H9 (cell line): Measurements from ENCODE around the gene IL21R. TPM values are rescaled to one million over a fixed set of nuclear protein-coding genes. Genes with fewer than 3 reads are reported as not detected.

Experiments used
- DNase-seq: peaks from one replicate; pipeline ENCODE4 v3.0.0-alpha.2; 2017
- H2AFZ ChIP-seq: one replicate; pipeline ENCODE4 v1.6.1; 2013; ENCODE audit warnings: mild to moderate bottlenecking, low read length, control low read depth, moderate library complexity
- H2AK5ac ChIP-seq: 2 replicates; pipeline ENCODE4 v1.6.1; 2013; ENCODE audit warnings: low read length, control low read depth, mixed read lengths; ENCODE audit not compliant: insufficient read length
- H2BK120ac ChIP-seq: one replicate; pipeline ENCODE4 v1.6.1; 2013; ENCODE audit warnings: low read depth, mild to moderate bottlenecking, low read length, control low read depth, inconsistent platforms; ENCODE audit not compliant: poor library complexity, severe bottlenecking
- H2BK12ac ChIP-seq: 2 replicates; pipeline ENCODE4 v1.6.1; 2013; ENCODE audit warnings: low read length, control low read depth, mixed read lengths, low read depth; ENCODE audit not compliant: insufficient read length
- H2BK15ac ChIP-seq: 2 replicates; pipeline ENCODE4 v1.6.1; 2013; ENCODE audit warnings: low read depth, low read length, control low read depth
- H2BK20ac ChIP-seq: one replicate; pipeline ENCODE4 v1.6.1; 2013; ENCODE audit warnings: low read depth, mild to moderate bottlenecking, low read length, control low read depth, inconsistent platforms; ENCODE audit not compliant: poor library complexity, severe bottlenecking
- H2BK5ac ChIP-seq: 2 replicates; pipeline ENCODE4 v1.6.1; 2013; ENCODE audit warnings: low read length, control low read depth, mixed read lengths; ENCODE audit not compliant: insufficient read length
- H3K14ac ChIP-seq: 2 replicates; pipeline ENCODE4 v1.6.1; 2013; ENCODE audit warnings: low read length, control low read depth; ENCODE audit not compliant: insufficient read depth
- H3K18ac ChIP-seq: 2 replicates; pipeline ENCODE4 v1.6.1; 2013; ENCODE audit warnings: low read depth, mild to moderate bottlenecking, mixed read lengths, low read length, control low read depth; ENCODE audit not compliant: insufficient read length
- H3K23ac ChIP-seq: 2 replicates; pipeline ENCODE4 v1.6.1; 2013; ENCODE audit warnings: low read length, control low read depth, mixed read lengths, low read depth; ENCODE audit not compliant: insufficient read length
- H3K23me2 ChIP-seq: 2 replicates; pipeline ENCODE4 v1.6.1; 2013; ENCODE audit warnings: low read depth, mild to moderate bottlenecking, mixed read lengths, low read length, control low read depth; ENCODE audit not compliant: insufficient read length, poor library complexity, severe bottlenecking
- H3K27ac ChIP-seq: 2 replicates; pipeline ENCODE4 v1.5.1; 2013; ENCODE audit warnings: low read length, control low read depth, mixed read lengths, low read depth; ENCODE audit not compliant: insufficient read length
- H3K27me3 ChIP-seq: 2 replicates; pipeline ENCODE4 v1.6.1; 2013; ENCODE audit warnings: low read length, control low read depth, inconsistent platforms; ENCODE audit not compliant: insufficient read depth
- H3K4ac ChIP-seq: 2 replicates; pipeline ENCODE4 v1.6.1; 2013; ENCODE audit warnings: low read depth, mild to moderate bottlenecking, control low read depth, inconsistent platforms, low read length, moderate library complexity
- H3K4me1 ChIP-seq: 2 replicates; pipeline ENCODE4 v1.6.1; 2013; ENCODE audit warnings: low read length, control low read depth, inconsistent platforms; ENCODE audit not compliant: insufficient read depth
- H3K4me2 ChIP-seq: 2 replicates; pipeline ENCODE4 v1.6.1; 2013; ENCODE audit warnings: low read length, control low read depth, mixed read lengths; ENCODE audit not compliant: insufficient read length, insufficient read depth
- H3K56ac ChIP-seq: 2 replicates; pipeline ENCODE4 v1.6.1; 2013; ENCODE audit warnings: low read depth, mild to moderate bottlenecking, mixed read lengths, low read length, control low read depth; ENCODE audit not compliant: insufficient read length
- H3K79me1 ChIP-seq: 2 replicates; pipeline ENCODE4 v1.6.1; 2013; ENCODE audit warnings: low read depth, mild to moderate bottlenecking, moderate library complexity, low read length, control low read depth, inconsistent platforms; ENCODE audit not compliant: insufficient read depth, poor library complexity, severe bottlenecking
- H3K79me2 ChIP-seq: 2 replicates; pipeline ENCODE4 v1.6.1; 2013; ENCODE audit warnings: low read length, control low read depth, inconsistent platforms; ENCODE audit not compliant: insufficient read depth
- H3K9ac ChIP-seq: 2 replicates; pipeline ENCODE4 v1.6.1; 2013; ENCODE audit warnings: low read length, control low read depth, mixed read lengths; ENCODE audit not compliant: insufficient read length; ENCODE audit errors: extremely low read depth
- H3K9me3 ChIP-seq: one replicate; pipeline ENCODE4 v1.6.1; 2013; ENCODE audit warnings: low read depth, low read length, inconsistent platforms; ENCODE audit not compliant: control insufficient read depth
- H3T11ph ChIP-seq: one replicate; pipeline ENCODE4 v1.6.1; 2013; ENCODE audit warnings: mild to moderate bottlenecking, low read length, control low read depth, inconsistent platforms
- H4K20me1 ChIP-seq: one replicate; pipeline ENCODE4 v1.6.1; 2013; ENCODE audit not compliant: control insufficient read depth, insufficient read length, insufficient read depth
- H4K5ac ChIP-seq: 2 replicates; pipeline ENCODE4 v1.6.1; 2013; ENCODE audit warnings: low read depth, mild to moderate bottlenecking, mixed read lengths, low read length, control low read depth; ENCODE audit not compliant: insufficient read length
- H4K8ac ChIP-seq: replicated peaks from 2 replicates; pipeline ENCODE4 v1.6.1; 2013; ENCODE audit warnings: low read length, control low read depth, mixed read lengths, low read depth; ENCODE audit not compliant: insufficient read length
- H4K91ac ChIP-seq: 2 replicates; pipeline ENCODE4 v1.6.1; 2013; ENCODE audit warnings: low read depth, mild to moderate bottlenecking, moderate library complexity, mixed read lengths, low read length, control low read depth; ENCODE audit not compliant: insufficient read length
- H3K27ac Mint-ChIP-seq, 3 experiments: 2 replicates in 2 of 3; 3 replicates in 1 of 3; pipeline ENCODE4 v1.8.0; 2020 to 2021; ENCODE audit warnings: mixed read lengths in 3 of 3, mild to moderate bottlenecking in 1 of 3, moderate library complexity in 1 of 3
- H3K27me3 Mint-ChIP-seq: 2 replicates; pipeline ENCODE4 v1.8.0; 2021; ENCODE audit warnings: low read depth, mild to moderate bottlenecking, moderate library complexity, mixed read lengths
- H3K36me3 Mint-ChIP-seq, 3 experiments: 2 replicates in 2 of 3; 3 replicates in 1 of 3; pipeline ENCODE4 v1.8.0; 2020 to 2021; ENCODE audit warnings: low read depth in 3 of 3, mixed read lengths in 3 of 3; ENCODE audit not compliant: insufficient read depth in 1 of 3
- H3K4me1 Mint-ChIP-seq, 2 experiments: 2 replicates each; pipeline ENCODE4 v1.8.0; 2020; ENCODE audit warnings: mixed read lengths in 2 of 2
- H3K4me3 Mint-ChIP-seq, 2 experiments: 2 replicates in 1 of 2; 3 replicates in 1 of 2; pipeline ENCODE4 v1.8.0; 2020 to 2021; ENCODE audit warnings: mild to moderate bottlenecking in 2 of 2, mixed read lengths in 2 of 2, moderate library complexity in 1 of 2
- H3K9me3 Mint-ChIP-seq, 2 experiments: 2 replicates in 1 of 2; 3 replicates in 1 of 2; pipeline ENCODE4 v1.8.0; 2020; ENCODE audit warnings: mild to moderate bottlenecking in 2 of 2, mixed read lengths in 2 of 2, moderate library complexity in 1 of 2
- WGBS: extraction: QIAGEN DNeasy Blood & Tissue Kit; methylation state at CpG from one replicate; pipeline ENCODE4 v1.1.7; 2013; ENCODE audit warnings: missing lambda C conversion rate, low lambda C conversion rate, mixed read lengths; ENCODE audit not compliant: insufficient read length; ENCODE audit errors: extremely low coverage; 5-methylcytosine and 5-hydroxymethylcytosine counted together
- total RNA-seq: library from RNA; stranded (reverse); gene quantifications from 2 replicates; pipeline ENCODE4 v1.2.1, GENCODE V29; 2021
- TF ChIP-seq, protein P1 (sequence below): fragments of 200-600 bp; sonication (generic); conservative IDR thresholded peaks from 3 replicates; pipeline ENCODE4 v1.8.0; 2021; ENCODE audit warnings: antibody characterized with exemption, mild to moderate bottlenecking

IL21R gene
- total RNA-seq, 1 experiment from 2014 or later = 0.07 TPM

DNA sequence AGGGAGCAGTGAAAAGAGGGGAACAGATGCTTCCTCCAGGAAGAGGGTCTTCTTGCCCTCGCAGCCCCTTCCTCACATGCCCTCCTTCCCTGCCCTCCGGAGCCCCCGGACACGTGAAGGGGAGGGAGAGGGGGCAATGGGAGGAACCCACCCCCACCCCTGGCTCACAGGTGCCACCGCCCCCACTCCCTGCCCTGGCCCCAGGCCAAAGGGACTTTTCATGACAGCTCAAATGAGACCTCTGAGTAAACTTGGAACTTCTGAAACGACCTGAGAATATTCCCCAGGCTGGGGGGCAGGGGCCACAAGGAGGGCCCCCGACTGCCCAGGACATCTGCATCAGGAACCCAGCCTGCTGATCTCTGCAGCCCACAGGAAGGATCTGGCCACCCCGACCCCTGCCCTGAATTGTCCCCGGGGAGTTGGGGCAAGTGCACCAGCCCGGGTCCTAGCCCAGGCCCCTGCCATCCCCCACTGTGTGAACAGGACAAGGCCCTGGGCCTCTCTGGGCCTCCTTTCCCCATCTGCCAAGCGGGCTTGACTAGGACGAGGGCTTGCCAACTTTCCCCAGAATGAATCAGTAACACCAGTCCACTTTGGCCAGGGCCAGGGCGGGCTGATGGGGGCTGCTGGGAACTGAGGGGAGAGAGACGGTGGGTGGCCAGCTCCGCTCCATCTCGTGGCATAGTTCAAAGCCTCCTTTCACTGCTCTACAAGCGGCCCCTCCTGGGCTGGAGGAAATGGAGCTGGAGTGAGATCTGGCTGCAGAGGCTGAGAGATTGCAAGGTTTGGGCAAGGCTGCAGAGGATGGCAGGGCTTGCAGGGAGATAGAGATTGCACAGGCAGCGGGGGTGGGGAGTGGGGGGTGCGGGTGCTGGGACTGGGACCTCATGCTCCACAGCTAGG, 3.8 kb downstream of the IL21R start:
- H3K79me1 ChIP-seq = no peaks in the 10 kb centered on the region
- no peak overlapping the region for H3K4me2 ChIP-seq
- H2AK5ac ChIP-seq = no peak overlapping the region
- H3K4me1 Mint-ChIP-seq = peaks cover 26 to 30% of the 10 kb centered on the region in 2 experiments
- no peak overlapping the region for H3T11ph ChIP-seq
- no peaks in the 10 kb centered on the region for H4K20me1 ChIP-seq
- no peak overlapping the region for H3K4ac ChIP-seq
- TF ChIP-seq, protein P1, sequence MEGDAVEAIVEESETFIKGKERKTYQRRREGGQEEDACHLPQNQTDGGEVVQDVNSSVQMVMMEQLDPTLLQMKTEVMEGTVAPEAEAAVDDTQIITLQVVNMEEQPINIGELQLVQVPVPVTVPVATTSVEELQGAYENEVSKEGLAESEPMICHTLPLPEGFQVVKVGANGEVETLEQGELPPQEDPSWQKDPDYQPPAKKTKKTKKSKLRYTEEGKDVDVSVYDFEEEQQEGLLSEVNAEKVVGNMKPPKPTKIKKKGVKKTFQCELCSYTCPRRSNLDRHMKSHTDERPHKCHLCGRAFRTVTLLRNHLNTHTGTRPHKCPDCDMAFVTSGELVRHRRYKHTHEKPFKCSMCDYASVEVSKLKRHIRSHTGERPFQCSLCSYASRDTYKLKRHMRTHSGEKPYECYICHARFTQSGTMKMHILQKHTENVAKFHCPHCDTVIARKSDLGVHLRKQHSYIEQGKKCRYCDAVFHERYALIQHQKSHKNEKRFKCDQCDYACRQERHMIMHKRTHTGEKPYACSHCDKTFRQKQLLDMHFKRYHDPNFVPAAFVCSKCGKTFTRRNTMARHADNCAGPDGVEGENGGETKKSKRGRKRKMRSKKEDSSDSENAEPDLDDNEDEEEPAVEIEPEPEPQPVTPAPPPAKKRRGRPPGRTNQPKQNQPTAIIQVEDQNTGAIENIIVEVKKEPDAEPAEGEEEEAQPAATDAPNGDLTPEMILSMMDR = no peak
- no peak overlapping the region for H4K91ac ChIP-seq
- no peak overlapping the region for H3K14ac ChIP-seq
- no peak overlapping the region for H3K56ac ChIP-seq
- H3K27me3 ChIP-seq = no peaks in the 10 kb centered on the region
- H3K18ac ChIP-seq = no peak overlapping the region
- 0 out of 2 replicates have a peak, but pooled peaks cover 1% of the 10 kb centered on the region for H3K27me3 Mint-ChIP-seq
- H3K9me3 ChIP-seq = no peaks in the 10 kb centered on the region
- peaks cover 0 to 6% of the 10 kb centered on the region in 2 experiments; a peak in 3 of 5 replicates for H3K9me3 Mint-ChIP-seq
- H3K23me2 ChIP-seq = no peaks in the 10 kb centered on the region
- WGBS = no CpG with 5 or more reads among the region's 19 CpGs
- no peak overlapping the region for H3K9ac ChIP-seq
- no peak overlapping the region for H4K8ac ChIP-seq
- peak overlapping the region in 1 of 3 experiments; percentile 20; a peak in 1 of 7 replicates for H3K27ac Mint-ChIP-seq
- no peak overlapping the region for H2AFZ ChIP-seq
- no peak overlapping the region for H3K27ac ChIP-seq
- H3K4me3 Mint-ChIP-seq = no peak overlapping the region
- H3K79me2 ChIP-seq = no peaks in the 10 kb centered on the region
- no peak overlapping the region for H2BK12ac ChIP-seq
- no peak overlapping the region for H2BK5ac ChIP-seq
- H3K4me1 ChIP-seq = no peaks in the 10 kb centered on the region
- no peaks in the 10 kb centered on the region; a peak in 1 of 7 replicates for H3K36me3 Mint-ChIP-seq
- H4K5ac ChIP-seq = no peak overlapping the region
- no peak overlapping the region for H2BK15ac ChIP-seq
- DNase-seq = no peak
- H2BK120ac ChIP-seq = no peak overlapping the region
- no peak overlapping the region for H3K23ac ChIP-seq
- H2BK20ac ChIP-seq = no peak overlapping the region
